ENCODE data around the gene PTPRG.
"Not testable (repeated sequence)": the region's sequence is repeated elsewhere in the genome, so short reads cannot be mapped to it uniquely, and the experiment has no call there.

Gene PTPRG

DNA sequence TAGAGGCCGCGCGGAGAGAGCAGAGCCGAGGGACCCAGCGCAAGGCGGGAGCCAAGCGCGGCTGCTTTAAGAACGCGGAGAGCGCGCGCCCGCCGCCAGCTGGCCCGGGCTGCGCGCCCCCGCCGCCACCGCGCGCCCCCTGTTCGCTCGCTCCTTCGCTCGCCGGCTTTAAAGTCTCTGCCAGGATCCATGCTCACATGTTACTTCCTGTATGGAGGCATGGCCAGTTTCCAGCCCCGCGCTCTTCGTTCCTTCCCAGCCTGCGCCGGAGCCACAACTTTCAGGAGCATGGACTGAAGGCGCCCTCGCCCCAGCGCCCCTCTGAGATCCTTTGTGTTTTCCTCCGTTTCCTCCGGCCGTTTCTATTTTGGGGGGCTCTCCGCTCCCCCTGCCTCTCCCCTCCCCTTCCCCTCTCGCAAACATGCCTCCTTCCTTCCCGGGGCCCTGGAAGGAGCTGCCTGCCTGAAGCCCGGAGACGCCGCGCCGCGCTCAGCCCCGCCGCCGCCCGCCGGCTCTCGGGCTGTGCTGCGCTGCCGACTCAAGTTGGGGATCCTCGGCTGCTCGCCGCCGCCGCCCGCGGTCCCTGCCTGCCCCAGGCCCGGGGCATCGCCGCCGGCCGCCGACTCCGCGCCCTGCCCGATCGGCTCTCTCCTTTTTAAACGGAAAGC is at the start of gene PTPRG:
TSS of gene PTPRG (plus strand) at position 198 of the 668 bp plus-strand sequence. CDS start 717 bp downstream, outside the sequence.
- peak; percentile 30 for DNase-seq (ENCODE audit: low read depth)

DNA sequence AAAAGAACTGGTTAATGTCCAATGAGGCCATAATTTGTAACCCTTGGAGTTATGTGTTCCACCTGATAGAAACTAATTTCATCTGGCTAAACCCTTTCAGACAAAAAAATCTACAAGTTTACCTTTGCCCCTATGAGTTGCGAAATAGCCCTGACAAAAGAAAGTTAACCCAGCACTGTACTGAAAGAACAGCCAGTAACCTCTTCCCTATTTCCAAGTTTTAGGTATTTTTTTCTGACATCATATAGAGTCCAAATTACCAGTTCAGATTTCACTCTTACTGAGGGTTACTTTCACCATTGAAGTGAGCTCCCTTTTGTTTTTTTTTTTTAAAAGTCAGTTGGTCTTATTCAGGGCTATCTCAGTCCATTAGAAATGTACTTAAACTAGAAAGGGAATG is 42.8 kb upstream of the PTPRG start:
- no peak for DNase-seq (ENCODE audit: low read depth)

DNA sequence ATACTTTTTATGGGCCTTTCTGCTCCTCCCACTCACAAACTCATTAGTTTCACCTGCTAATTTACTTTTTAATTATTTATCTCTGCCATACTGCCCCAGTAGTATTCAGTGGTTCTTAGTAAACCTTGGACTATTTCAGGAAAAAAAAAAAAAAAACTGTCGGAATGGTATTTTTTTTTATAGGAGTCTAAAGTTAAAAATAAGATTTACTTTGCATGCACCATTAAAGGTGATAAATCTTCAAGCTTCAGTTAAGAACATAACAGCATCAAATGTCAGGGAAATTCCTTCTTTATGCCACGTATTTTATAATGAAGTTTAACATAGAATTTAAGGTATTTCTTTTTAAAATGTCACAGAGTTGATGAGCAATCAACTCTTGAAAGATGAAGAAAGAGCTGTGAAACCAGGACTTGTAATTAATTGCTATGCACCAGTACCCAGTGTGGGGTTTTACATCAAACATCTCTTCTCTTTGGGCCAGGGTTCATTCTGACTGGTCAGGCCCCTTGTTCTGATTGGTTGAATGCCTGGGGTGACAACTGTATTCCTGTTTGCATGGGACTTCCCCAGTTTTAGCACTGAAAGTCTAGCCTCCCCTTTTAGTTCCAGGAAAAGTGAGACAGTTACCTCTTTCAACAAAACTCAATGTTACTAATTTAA is 40.3 kb upstream of the PTPRG start:
- DNase-seq (ENCODE audit: low read depth): peak; percentile 4

DNA sequence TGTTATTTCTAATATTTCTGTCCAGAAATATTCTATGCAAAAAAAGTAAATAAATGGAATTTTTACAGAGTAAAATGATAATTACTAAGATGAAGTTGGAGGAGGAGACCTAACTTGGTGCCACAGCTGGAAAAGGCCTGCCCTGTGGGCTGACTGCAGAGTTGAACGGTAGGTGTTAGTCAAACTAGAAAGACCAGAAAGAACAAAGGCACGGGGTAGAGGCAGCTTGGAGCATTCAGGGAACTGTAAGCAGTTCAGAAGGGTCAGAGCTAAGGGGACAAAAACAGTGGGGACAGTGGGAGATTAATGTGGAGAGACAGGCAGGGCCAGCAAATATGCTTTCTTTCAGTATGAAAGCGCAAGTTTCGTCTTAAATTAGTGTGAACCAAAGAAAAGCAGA is 39.3 kb upstream of the PTPRG start:
- no peak for DNase-seq (ENCODE audit: low read depth)

DNA sequence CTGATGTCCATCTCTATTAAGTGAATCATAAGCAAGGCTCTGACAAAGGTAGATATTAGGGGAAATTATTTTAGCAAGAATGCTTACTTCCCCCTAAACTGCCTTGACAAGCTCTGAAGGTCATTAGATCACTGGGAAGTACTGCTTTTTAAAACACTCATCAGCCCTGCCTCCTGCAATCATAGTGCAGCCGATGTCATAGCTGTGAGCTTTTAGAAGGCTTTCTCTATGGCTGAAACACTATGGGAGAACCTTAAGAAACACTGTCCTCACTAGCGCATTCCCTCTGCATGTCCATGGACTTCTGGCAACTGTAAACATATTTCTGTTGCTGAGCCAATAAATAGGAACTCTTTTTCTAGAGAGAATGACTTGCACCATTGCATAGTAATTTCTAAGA is 38.7 kb upstream of the PTPRG start:
- DNase-seq (ENCODE audit: low read depth): no peak

DNA sequence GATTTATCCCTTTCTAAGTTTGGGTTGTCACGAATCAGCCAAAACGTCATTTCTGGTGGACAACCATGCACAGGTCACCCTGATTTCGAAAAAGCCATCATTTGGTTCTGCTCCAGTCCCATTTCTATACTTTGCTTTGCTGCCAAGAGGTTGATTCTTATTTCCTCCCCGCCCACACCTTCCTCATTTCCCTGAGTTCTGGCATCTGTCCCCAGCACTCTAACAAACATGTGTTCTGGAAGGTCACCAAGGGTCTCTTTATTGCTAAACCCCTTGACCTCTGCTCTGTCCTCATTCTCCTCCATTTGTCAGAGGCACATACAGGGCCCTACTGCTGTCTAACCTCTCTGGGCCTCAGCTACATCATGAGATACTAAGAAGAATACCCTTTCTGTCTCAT is 36.4 kb upstream of the PTPRG start:
- no peak for DNase-seq (ENCODE audit: low read depth)

DNA sequence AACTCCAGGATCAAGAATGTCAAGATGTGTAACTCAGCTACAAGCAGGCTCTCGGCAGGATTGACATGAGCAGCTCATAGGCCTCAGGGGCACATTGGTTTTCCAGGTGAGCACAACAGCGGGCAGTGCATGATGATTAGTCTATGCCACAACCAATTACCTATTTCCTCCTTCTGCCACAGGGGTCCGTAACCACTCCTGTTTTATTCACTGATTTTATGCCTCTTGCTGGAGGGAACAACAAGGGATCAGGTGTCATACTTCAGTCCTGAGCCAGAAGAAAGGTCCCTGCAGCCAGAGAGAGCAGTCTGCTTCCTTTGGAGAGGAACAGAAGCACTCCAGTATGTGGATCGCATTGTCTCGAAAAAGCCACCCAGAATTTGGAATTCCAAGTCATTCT is 35.1 kb upstream of the PTPRG start:
- no peak for DNase-seq (ENCODE audit: low read depth)

DNA sequence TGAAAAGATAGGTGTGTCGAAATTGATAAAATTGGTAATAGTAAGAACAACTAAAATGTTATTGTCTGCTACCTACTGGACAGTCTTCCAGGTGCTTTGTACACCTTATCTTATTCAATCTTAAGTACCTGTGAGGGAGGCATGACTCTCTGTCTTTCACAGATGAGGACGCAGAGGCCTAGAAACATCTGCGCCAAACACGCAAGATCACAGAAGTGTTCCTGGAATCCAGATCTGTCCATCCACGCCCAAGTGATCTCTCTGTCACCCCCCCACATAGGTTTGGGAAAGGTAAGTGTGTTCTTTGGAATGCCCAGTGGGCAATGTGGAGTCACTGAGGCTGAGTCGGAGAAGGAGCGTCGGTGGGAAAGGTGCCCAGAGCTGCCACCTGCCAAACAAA is 34.4 kb upstream of the PTPRG start:
- DNase-seq (ENCODE audit: low read depth): no peak

DNA sequence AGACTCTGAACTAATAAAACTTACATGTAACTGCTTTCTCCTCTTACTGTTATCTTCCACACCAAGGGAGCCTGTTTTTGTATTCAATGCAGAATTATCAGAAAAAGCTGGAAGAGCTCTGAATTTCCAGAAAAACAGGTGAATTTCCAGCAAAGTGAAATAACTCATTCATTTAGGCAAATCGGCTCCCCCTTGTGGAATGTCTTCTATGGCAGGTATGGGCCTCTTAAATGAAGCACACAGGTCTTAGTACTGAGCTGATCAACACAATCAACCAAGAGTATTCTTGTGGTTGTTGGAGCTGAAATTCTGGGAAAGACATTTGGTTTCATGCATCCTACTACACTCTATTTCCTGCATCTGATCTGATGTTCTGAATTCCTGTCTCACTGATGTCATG is 31.0 kb upstream of the PTPRG start:
- DNase-seq (ENCODE audit: low read depth): no peak

DNA sequence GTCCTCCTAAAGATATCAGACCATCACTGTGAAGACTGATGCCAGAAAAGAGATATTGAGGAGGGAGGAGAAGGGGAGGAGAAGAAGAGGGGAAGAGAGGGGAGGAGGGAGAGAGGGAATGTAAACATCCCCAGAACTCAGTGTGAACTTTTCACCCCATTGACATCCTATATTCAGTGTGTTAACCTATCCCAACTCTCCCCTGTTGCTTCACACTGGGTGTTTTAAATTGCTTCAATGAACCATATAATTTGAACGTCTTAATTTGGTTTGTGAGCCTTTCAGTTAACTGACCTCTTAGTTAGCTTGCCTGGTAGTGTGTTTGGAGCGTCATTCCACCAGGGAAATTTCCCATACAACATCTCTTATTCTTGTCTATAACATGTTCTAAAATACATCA is 29.8 kb upstream of the PTPRG start:
- DNase-seq (ENCODE audit: low read depth): no peak

DNA sequence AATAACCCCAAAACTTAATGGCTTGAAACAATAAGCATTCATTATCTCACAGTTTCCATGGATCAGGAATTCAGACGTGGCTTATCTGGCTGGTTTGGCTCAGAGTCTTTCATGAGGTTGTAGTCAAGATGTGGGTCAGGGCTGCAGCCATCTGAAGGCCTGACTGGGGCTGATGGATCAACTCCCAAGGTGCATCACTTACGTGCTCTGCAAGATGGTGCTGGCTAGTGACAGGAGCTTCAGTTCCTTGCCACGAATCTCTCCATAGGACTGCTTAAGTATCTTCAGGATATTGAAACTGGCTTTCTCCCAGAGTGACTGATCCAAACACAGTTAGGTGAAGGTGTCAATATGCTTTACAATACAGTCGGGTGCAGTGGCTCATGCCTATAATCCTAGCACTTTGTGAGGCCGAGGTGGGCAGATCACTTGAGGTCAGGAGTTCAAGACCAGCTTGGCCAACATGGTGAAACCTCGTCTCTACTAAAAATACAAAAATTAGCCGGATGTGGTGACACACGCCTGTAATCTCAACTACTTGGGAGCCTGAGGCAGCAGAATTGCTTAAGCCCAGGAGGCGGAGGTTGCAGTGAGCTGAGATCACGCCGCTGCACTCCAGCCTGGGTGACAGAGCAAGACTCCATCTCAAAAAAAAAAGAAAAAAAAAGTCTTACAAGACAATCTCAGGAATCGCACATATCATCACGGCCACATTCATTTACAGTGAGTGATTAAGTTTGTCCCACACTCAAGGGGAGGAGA is 28.5 kb upstream of the PTPRG start:
- DNase-seq (ENCODE audit: low read depth): no peak

DNA sequence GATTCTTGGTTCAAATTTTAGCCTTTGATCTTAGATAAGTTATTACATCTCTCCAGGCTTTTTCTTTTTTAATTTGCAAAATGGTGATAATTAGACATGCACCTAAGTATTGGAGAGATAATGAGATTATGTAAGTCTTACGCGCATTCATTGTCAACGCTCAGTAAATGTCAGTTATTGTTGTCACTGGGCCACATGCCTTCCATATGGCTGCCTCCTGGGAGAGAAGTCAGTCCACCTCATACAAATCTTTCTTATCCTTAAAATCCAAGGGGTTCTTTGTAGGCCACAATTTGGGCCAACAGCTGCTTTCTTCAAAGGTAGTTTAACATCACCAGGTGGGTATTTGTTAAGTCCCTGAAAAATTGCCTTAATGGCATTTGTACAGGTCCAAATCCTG is 25.5 kb upstream of the PTPRG start:
- no peak for DNase-seq (ENCODE audit: low read depth)

DNA sequence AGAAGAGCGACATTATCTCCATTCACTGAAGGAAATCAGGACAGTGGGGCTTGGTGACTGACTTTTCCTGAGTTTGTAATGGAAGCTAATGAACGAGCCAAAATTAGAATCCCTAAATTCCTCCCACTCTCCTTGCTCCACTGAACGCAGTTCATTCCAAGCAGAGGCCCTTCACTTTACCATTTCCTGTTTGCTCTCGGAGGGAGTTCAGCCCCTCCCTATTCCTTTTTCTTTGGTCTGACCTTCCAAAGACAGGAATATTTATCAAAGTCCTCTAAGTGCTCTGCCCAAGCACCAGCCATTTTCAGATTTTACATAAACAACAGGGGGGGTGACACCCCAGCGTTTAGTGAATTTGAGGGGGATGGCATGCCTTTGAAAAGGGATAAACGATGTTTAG is 24.0 kb upstream of the PTPRG start:
- DNase-seq (ENCODE audit: low read depth): no peak

DNA sequence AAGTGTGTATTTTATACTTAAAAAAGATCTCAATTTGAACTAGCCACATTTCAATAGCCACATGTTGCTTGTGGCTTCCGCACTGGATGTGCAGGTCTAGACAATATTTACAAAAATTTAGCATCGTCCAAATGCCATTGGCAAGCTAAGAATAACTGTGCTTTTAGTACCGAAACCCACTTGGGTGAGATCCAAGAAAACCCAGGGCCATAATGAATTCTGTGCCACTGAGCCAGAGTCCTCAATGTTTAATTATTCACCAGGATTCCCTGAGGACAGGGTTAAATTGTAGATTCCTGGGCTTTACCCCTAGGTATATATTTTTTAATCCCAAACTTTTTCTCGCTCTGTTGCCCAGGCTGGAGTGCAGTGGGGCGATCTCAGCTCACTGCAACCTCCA is 22.9 kb upstream of the PTPRG start:
- no peak for DNase-seq (ENCODE audit: low read depth)

DNA sequence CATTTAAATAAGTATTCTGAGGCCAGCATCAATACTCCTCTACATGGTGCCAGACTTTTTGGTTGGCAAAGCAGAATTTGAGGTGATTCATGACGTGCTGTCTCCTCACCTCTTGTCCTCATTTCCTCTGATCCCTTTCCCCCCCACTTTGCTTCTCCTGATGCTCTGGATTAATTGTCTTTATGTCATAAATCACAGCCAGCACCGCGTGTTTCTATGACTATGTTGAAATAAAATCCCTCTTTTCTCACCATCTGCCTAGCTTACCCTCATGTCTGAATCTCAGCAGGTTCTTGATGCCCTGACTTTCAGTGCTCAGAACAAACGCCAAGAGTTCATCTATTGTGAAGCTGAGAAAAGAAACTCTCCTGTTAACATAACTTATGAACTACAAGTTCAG is 19.7 kb upstream of the PTPRG start:
- no peak for DNase-seq (ENCODE audit: low read depth)

DNA sequence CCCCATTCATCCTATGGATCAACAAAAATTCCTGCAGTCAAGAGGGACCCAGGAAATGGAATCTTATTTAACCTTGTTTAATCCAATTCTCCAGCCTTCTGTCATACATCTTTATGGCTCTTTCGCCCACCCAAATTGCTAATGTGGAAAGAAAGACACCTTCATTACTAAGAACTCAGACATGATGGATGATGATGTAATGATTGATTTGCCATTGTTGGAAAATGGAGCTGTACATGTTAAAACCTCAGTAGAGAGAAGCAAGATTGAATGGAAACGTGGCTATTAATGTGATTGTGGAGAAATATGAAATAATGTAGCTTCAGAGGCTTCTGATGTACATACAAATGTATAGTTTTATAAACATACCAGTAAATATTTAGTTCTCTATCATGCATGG is 15.7 kb upstream of the PTPRG start:
- no peak for DNase-seq (ENCODE audit: low read depth)

DNA sequence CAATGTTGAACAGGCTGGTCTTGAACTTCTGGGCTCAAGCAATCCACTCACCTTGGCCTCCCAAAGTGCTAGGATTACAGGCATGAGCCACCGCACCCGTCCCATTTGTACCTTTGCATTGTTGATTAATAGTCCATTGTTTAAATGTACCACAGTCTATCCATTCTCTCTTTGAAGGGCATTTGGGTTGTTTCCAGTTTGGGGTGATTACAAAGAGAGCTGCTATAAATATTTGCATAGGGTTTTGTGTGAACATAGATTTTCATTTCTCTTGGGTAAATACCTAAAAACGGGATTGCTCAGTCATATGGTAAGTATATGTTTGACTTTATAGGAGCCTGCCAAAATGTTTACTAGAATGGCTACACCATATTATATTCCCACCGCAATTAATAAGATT is 13.7 kb upstream of the PTPRG start:
- no peak for DNase-seq (ENCODE audit: low read depth)

DNA sequence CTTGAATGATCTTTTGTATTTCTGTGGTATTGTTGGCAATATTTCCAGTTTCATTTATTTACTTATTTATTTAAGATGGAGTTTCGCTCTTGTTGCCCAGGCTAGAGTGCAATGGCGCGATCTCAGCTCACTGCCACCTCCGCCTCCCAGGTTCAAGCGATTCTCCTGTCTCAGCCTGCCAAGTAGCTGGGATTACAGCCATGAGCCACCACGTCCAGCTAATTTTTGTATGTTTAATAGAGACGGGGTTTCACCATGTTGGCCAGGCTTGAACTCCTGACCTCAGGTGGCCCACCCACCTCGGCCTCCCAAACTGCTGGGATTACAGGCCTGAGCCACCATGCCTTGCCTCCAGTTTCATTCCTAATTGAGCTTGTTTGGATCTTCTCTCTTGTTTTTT is 8.7 kb upstream of the PTPRG start:
- not testable (repeated sequence) for DNase-seq (ENCODE audit: low read depth)

DNA sequence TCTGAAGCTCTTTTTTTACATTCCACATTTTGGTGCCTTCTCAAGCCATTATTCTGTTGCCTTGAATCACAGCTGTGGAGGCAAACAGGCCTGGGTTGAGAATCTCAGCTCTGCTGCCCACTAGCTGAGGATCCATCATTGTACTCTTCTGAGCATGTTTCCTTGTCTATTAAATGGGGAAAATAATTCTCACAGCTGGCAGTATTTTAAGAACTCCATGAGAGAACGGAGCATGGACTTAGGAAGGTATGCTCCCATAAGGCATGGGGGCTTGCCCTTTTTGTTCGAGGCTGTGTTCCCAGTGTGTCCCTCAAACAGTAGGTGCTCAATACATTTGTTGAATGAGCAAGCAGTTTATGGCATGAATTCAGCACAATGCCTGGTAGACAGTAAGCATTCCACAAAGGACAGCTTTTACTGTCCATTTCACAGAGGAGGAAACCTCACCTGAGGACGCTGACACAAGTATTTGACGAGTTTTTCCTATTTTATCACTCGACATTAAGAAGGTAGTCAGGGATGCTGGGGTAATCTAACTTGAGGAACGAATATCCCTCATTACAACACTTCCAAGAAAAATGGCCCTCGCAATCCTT is 2.1 kb upstream of the PTPRG start:
- no peak for DNase-seq (ENCODE audit: low read depth)

DNA sequence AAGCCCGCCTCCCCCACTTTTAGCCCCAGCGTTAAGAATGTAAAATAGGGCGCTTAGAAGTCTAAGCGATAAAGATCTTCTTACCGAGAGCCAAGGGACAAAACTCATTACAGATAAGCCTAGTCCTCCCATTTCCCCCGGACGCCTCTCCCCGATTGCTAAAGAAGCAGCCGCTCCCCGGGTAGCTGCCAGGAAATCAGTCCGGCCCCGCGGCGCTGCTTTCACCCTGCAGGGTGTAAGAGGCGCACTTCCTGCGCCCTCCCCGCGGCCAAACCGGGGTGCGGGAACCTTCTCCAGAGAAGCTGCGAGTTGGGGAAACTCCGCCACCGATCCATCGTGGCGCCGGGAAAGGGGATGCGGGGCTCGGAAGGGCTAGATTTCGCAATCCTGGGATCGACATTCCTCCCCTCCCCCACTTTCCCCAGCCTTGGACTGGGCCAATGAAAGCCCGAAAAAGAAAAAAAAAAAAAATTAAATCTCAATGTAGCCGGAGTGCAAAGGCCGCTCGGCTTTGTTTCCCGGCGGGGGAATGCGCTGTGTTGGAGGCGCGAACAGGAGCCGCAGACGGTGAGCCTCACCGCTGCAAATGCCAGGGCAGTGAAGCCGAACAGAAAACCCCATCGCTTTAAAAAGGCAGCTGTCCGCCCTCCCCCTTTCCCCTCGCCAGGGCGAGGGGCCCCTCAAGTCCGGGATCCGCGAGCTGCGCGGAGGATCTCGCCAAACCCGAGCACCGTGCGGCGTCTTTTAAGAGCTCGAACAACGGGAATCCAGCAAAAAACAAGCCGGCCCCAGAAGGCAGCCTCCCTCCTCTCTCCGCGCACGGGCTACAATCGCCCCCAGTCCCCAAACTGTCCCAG is 626 bp upstream of the PTPRG start:
- DNase-seq (ENCODE audit: low read depth): peak; percentile 26

DNA sequence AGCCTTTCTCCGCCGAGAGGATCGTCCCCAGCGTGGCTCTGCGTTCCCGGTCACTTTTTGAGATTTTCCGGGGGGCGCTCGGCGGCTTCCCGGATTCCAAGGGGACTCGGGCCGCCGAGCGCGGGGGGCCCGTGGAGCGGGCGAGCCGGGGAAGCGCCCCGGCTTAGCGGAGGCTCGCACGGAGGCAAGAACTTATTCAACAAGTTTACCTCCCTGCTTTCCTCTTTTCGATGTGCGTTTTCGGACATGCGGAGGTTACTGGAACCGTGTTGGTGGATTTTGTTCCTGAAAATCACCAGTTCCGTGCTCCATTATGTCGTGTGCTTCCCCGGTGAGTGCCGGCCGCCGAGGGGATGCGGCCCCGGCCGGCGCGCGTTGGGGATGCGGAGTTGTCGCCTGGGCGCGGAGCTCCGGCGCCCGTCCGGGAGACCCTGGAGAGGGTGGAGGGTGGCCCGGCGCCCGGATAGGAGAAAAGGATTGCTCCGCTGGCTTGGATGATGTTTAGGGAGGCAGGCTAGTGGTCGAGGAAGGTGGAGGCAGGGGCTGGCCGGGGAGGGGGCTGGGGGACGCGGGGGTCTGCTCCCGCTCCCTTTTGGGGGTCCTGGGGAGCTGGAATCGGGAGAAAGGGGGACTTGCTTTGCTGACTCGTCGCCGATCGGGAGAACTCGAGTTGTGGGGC is 810 bp downstream of the PTPRG start:
- no peak for DNase-seq (ENCODE audit: low read depth)
